Left forelimb (tissue), 1 donor: ENCODE measurements around the gene HTR3E.
"Not testable (repeated sequence)": the region's sequence is repeated elsewhere in the genome, so short reads cannot be mapped to it uniquely, and the experiment has no call there.

Experiments
- DNase-seq: peaks from one replicate; pipeline ENCODE4 v3.0.0-alpha.2; 2018; ENCODE audit warnings: low spot score

Gene HTR3E

DNA sequence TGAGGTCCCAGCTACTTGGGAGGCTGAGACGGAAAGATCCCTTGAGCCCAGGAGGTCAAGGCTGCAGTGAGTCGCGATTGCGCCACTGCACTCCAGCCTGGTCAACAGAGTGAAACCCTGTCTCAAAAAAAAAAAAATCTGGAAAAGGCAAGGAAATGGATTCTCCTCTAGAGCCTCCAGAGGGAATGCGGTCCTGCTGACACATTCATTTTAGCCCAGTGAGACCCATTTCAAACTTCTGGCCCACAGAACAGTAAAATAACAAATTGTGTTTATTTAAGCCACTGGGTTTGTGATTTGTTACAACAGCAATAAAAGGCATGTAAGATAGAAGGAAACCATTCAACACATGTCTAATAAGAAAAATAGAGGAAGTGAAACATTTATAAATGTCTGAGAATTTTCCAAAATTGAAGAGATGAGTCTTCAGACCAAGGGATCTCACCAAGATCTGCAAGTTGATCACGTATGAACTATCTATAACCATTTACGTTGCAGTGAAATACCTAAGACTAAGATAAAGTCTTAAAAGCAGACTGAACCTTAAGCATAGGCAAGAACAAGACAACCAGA, at the start of gene HTR3E:
Gene HTR3E (plus strand): TSS at position 254 of the 573 bp plus-strand sequence. CDS start 466 bp downstream, outside the sequence.
- DNase-seq, result no peak

GRCh38 chr3:184050217-184050847, 46.5 kb upstream of the HTR3E start:
- DNase-seq, result no peak

DNA sequence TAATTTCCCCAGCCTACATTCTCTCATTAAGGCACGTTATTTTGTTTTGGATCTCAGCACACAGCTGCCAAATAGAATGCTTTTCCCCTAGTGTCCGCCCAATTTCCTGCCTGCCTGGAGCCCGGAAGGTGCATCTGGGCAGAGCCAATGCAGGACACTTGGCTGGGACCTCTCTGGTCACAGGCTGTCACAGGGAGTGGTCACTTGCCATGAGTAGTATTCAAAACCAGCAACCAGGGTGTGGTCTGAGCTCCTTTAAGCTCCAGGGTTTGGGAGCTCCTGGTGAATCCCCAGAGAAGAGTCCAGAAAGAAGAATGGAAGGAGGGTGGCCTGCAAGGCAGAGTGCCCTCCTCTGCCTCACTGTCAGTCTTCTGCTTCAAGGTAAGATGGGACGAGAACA, 44.1 kb upstream of the HTR3E start, which contains the start of gene HTR3C:
Gene HTR3C (plus strand): TSS at position 281 of the 400 bp plus-strand sequence. CDS start 34 bp downstream, at position 315.
- DNase-seq, result no peak

DNA sequence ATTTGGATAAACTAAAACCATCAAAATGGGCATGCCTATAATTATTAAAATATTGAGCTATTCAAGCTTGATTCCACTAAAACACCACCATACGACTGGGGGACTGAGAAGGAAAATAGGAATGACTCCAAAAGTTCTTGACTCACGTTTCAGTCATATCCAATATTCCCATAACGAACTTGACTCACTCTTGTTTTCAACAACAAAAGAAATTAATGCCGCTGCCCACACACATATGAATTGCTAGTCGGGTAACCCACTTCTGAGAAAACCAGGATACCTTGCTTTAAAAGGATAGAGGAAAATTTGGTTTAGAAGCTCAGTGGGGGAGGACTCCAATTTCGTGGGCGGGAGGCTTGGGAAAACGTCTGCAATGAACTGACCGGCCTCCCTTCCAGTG, 38.8 kb upstream of the HTR3E start:
- DNase-seq, result no peak

DNA sequence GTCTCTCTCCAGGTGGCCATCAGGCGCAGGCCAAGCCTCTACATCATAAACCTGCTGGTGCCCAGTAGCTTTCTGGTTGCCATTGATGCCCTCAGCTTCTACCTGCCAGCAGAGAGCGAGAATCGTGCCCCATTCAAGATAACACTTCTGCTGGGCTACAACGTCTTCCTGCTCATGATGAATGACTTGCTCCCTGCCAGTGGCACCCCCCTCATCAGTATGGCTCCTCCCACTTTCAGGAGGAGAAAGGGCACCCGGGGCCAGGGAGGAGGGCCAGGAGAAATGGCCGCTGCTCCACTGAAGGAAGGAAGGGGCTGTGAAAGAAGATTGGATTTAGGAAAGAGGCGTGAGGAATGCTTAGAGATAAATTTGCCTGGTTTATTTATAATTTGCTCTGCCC, 37.4 kb upstream of the HTR3E start:
- no peak for DNase-seq

DNA sequence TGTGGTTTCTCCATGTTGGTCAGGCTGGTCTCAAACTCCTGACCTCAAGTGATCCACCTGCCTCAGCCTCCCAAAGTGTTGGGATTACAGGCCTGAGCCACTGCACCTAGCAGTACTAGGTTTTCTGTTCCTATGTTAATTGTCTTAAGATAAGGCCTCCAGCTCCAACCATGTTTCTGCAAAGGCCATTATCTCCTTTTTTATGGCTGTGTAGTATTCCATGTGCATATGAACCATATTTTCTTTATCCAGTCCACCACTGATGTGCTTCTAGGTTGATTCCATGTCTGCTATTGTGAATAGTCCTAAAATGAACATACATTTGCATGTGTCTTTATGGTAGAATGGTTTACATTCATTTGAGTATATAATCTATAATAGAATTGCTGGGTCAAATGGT, 34.2 kb upstream of the HTR3E start:
- no peak for DNase-seq

- DNase-seq, result no peak
These were observed 30.7 kb upstream of the HTR3E start for GRCh38 chr3:184066211-184066610.

DNA sequence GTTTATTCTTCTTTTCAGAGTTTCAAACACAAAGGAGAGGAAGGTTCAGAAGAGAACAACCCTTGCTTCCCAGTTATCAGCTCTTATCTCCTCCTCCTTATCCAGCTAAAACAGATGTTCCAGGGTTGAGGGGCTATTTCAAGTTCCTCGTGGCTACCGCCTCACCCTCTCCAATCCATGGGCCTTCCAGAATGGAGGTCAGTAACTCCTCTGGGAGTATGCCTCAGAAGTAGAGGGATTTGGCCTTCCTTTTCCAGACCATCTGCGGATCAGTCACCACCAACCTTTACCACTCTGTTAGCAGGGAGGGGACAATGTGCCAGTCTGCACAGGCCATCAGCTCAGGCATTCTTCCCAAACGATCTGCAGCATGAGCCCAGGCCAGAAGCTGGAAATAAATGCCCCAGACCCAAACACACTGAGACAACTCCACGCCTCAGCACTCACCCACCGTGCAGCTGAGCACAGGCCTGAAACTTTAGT, 29.2 kb upstream of the HTR3E start:
- no peak for DNase-seq

DNA sequence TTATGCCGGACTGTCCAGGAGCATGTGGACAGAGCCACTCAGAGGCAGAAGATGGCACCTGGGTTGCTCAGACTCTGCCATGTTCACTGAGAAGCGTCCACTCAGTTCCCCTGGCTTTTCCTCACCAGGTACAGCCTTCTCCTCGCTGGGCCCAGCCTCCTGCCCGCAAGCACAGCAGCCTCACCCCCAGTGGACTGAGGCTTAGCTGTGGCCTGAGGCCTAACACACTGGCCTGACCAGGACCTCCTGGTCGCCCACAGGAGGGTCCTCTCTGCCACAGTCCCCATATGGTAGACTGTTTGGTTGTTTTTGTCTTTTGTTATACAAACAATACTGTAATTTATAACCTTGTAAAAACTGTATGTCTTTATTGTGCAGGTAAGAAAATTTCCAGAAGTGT, 28.5 kb upstream of the HTR3E start:
- no peak for DNase-seq

GRCh38 chr3:184071142-184071541, 25.7 kb upstream of the HTR3E start:
- DNase-seq, result not testable (repeated sequence)

- no peak for DNase-seq
These were observed 23.2 kb upstream of the HTR3E start for GRCh38 chr3:184073621-184074020.

GRCh38 chr3:184075901-184076300, 21.0 kb upstream of the HTR3E start:
- DNase-seq, result no peak

DNA sequence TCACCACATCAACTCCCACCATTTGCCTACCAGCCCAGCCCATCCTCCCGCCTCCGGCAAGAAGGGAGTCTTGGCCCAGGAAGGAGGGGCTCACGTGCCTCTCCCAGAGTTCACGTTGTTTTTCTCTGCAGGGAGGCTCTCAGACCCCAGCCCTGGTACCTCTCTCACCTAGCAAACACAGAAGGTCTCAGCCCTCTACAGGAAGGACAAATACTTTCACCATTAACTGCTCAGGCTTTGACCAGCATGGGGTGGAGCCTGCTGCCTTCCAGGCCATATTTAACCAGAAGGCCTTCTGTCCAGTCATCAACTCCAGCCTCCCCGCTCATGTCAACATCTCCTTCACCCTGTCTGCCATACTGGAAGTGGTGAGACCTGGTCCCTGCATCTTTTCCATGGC, 19.0 kb upstream of the HTR3E start:
- DNase-seq, result no peak

DNA sequence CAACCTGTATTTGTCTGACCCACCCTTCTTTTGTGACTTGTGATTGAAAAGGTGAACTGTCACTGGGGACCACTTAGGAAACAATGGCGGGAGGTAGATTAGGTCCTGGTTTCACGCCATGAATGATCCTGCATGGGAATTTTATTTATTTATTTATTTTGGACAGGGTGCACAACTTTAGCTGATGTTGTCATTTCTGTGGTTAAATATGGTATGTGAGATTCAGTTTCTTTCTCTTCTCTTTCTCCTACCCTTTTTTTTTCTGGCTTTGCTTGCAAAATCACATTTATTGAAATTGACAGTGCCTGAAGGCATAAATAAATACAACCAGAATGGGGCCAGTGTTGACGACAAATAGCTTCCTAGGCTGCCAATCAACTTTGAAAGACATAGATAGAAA, 18.0 kb upstream of the HTR3E start:
- DNase-seq, result no peak

GRCh38 chr3:184081116-184081830, 15.6 kb upstream of the HTR3E start:
- DNase-seq, result no peak

DNA sequence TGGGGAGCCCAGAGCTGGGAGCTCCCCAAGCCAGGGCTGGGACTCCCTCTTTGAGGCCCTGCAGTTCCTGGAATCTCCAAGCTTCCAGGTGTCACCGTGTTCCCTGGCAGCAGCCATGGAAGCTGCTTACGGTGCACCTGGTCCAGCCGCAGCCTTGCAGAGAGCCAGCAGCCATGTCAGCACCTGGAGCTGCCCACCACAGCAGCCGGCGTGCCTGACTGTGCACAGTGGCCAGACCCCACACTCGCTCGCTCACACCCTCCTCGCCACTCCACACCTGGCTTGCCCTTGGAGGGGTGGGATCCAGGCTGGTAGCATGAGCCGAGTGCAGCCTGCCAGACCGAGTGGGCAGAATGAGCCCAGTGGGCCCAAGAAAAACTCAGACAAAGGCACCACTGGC, 14.8 kb upstream of the HTR3E start:
- no peak for DNase-seq

- no peak for DNase-seq
These were observed 14.4 kb upstream of the HTR3E start for GRCh38 chr3:184082465-184082864.

GRCh38 chr3:184085389-184085852, 11.4 kb upstream of the HTR3E start:
- no peak for DNase-seq

DNA sequence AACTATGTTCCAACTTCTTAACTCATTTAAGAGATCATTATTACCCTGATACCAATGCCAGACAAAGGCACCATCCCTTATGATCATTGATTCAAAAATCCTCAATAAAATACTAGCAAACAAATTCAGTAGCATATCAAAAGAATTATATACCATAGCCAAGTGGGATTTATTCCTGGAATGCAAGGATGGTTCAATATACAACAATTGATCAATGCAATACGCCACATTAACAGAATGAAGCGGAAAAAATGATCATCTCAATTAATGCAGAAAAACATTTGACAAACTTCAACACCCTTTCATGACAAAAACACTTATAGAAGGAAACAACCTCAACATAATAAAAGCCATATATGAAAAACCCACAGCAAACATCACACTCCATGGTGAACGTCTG, 4.7 kb upstream of the HTR3E start:
- DNase-seq, result no peak

- no peak for DNase-seq
These were observed 692 bp downstream of the HTR3E start for GRCh38 chr3:184097556-184097955.

DNA sequence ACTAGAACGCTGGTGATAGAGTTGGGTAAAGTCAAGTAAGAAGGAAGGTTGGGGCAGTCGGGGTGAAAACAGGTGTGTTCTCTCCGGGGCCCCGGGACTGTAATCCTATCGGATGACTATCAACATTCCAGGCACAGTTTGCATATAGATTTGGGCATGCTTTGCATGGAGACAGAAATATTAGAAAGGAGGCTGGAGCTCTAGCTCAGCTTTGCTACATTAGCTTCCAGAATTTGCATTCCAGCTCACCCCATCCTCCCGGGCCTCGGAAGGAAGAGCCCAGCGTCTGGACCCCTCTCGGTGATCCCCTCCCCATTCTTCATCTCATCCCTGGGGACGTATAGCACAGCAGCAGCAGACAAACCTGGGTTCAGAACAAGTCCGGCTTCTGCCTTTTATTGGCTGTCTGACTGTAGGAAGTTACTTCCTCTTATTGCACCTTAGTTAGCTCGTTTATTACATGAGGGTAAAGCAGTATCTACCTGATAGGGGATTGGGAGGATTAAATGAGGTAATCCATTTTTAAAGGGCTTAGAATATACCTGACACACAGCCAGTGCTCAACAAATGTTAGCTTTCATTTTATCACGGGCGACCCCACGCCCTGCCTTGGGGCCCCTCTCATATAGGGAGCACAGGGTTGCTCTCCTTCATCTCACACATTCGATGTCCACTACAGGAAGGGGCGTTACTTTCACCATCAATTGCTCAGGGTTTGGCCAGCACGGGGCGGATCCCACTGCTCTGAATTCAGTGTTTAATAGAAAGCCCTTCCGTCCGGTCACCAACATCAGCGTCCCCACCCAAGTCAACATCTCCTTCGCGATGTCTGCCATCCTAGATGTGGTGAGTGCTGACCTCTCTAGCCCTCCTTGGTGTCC, 3.2 kb downstream of the HTR3E start:
- no peak for DNase-seq

- DNase-seq, result no peak
These were observed 13.5 kb downstream of the HTR3E start for GRCh38 chr3:184110316-184110725.
